Right atrium auricular region (tissue), 2 donors: ENCODE data around the gene FATE1. TPM values are rescaled to one million over a fixed set of nuclear protein-coding genes. Genes with fewer than 3 reads are reported as not detected.

Experiments used
- DNase-seq: peaks from one replicate; pipeline ENCODE4 v3.0.0-alpha.2; 2019; ENCODE audit warnings: low spot score
- H3K27ac ChIP-seq, 2 donors: fragments of 200-600 bp; sonication (generic); 1 replicate in 1 of 2; 2 replicates in 1 of 2; pipeline ENCODE4 v1.5.1; 2016 to 2019
- H3K27me3 ChIP-seq, 2 donors: fragments of 200-600 bp; sonication (generic); one replicate each; pipeline versions ENCODE4 v1.5.1 to v1.6.0; 2017 to 2019
- H3K36me3 ChIP-seq: fragments of 200-600 bp; sonication (generic); one replicate; pipeline ENCODE4 v1.5.1; 2016
- H3K4me1 ChIP-seq, 2 donors: fragments of 200-600 bp; sonication (generic); one replicate each; pipeline versions ENCODE4 v1.5.1 to v1.6.0; 2017 to 2019
- H3K4me3 ChIP-seq, 2 donors: fragments of 200-600 bp; sonication (generic); 1 replicate in 1 of 2; 2 replicates in 1 of 2; pipeline ENCODE4 v1.5.1; 2017 to 2019; ENCODE audit warnings: mild to moderate bottlenecking in 1 of 2, moderate library complexity in 1 of 2
- H3K9me3 ChIP-seq, 2 donors: fragments of 200-600 bp; sonication (generic); one replicate each; pipeline ENCODE4 v1.5.1; 2019
- CTCF ChIP-seq, 2 donors: fragments of 200-600 bp; sonication (generic); IDR thresholded peaks; one replicate each; pipeline ENCODE4 v1.5.1; 2019; ENCODE audit warnings: antibody characterized with exemption in 2 of 2
- total RNA-seq, 2 donors: library from RNA; depleted of rRNA; stranded (reverse); fragments of >200 nt; gene quantifications; one replicate each; pipeline ENCODE4 v1.1.0, GENCODE V29; 2016

Gene FATE1
- total RNA-seq, 2 donors from 2014 or later, result not detected

GRCh38 chrX:151713849-151714248 is 2.0 kb upstream of the FATE1 start:
- no peaks in the 10 kb centered on the region for H3K36me3 ChIP-seq
- no peak for DNase-seq
- no peaks in the 10 kb centered on the region for H3K9me3 ChIP-seq
- no peak overlapping the region for H3K4me3 ChIP-seq
- peak in 1 of 2 donors; percentile 60 for TF ChIP-seq CTCF (IDR thresholded peaks at IDR 0.05)
- no peaks in the 10 kb centered on the region for H3K4me1 ChIP-seq
- no peaks in the 10 kb centered on the region for H3K27me3 ChIP-seq
- no peak overlapping the region for H3K27ac ChIP-seq

GRCh38 chrX:151714362-151714761 is 1.5 kb upstream of the FATE1 start:
- no peak for DNase-seq
- no peaks in the 10 kb centered on the region for H3K36me3 ChIP-seq

GRCh38 chrX:151722241-151722846 is 6.5 kb downstream of the FATE1 start:
- Histone ChIP-seq H3K27ac (no peak overlapping the region), H3K27me3 (no peaks in the 10 kb centered on the region), H3K9me3 (no peaks in the 10 kb centered on the region), H3K36me3 (no peaks in the 10 kb centered on the region), H3K4me3 (no peak overlapping the region), H3K4me1 (peaks cover 0 to 12% of the 10 kb centered on the region in 2 donors)
- no peak for DNase-seq
- peak in 1 of 2 donors; percentile 52 for TF ChIP-seq CTCF (IDR thresholded peaks at IDR 0.05)

More at GRCh38 chrX:151714362-151714761, 1.5 kb upstream of the FATE1 start:
- Histone ChIP-seq H3K4me3 (no peak overlapping the region), H3K4me1 (no peaks in the 10 kb centered on the region), H3K9me3 (no peaks in the 10 kb centered on the region), H3K27ac (no peak overlapping the region), H3K27me3 (no peaks in the 10 kb centered on the region)
- TF ChIP-seq CTCF (IDR thresholded peaks at IDR 0.05), result no peak

- H3K36me3 ChIP-seq, result no peaks in the 10 kb centered on the region
- H3K9me3 ChIP-seq, result no peaks in the 10 kb centered on the region
- peaks cover 0 to 12% of the 10 kb centered on the region in 2 donors for H3K4me1 ChIP-seq
- H3K27ac ChIP-seq, result no peak overlapping the region
- no peak for TF ChIP-seq CTCF (IDR thresholded peaks at IDR 0.05)
- no peaks in the 10 kb centered on the region for H3K27me3 ChIP-seq
- H3K4me3 ChIP-seq, result no peak overlapping the region
- no peak for DNase-seq
Measured at GRCh38 chrX:151723156-151723760, 7.4 kb downstream of the FATE1 start.

GRCh38 chrX:151724563-151725337 is 8.9 kb downstream of the FATE1 start:
- no peaks in the 10 kb centered on the region for H3K9me3 ChIP-seq
- H3K4me3 ChIP-seq, result no peak overlapping the region
- no peaks in the 10 kb centered on the region for H3K27me3 ChIP-seq
- peaks cover 0 to 12% of the 10 kb centered on the region in 2 donors for H3K4me1 ChIP-seq
- no peak for TF ChIP-seq CTCF (IDR thresholded peaks at IDR 0.05)
- H3K27ac ChIP-seq, result no peak overlapping the region
- DNase-seq, result no peak
- no peaks in the 10 kb centered on the region for H3K36me3 ChIP-seq
